ENCODE data around the gene KRT25. TPM values are rescaled to one million over a fixed set of nuclear protein-coding genes. Genes with fewer than 3 reads are reported as not detected.

Gene KRT25
- total and polyA plus RNA-seq, 2 of the 8 experiments (the other 6 are each of a cell fraction or from before 2014, with no cell fraction given): not detected

- Histone ChIP-seq H4K8ac (ENCODE audit: extremely low read depth, insufficient read depth, low read length) (no peak overlapping the region), H2BK20ac (ENCODE audit: low read length) (no peak overlapping the region), H3K4me1 (replicated peaks in 1 of 4; ENCODE audit: control insufficient read depth in 3 of 4, insufficient read depth in 4 of 4, low read length in 3 of 4) (no peaks in the 10 kb centered on the region), H3K14ac (ENCODE audit: insufficient read length) (no peak overlapping the region), H3K79me2 (ENCODE audit: control insufficient read depth in 1 of 2, insufficient read depth in 2 of 2, low read length in 2 of 2) (no peaks in the 10 kb centered on the region), H3K79me1 (ENCODE audit: low read depth, low read length) (no peaks in the 10 kb centered on the region), H4K5ac (ENCODE audit: insufficient read length, low read depth, low read length) (no peak overlapping the region), H2BK5ac (ENCODE audit: low read depth, low read length) (no peak overlapping the region), H3K56ac (replicated peaks; ENCODE audit: insufficient read length, low read depth, low read length) (no peak overlapping the region), H3K9ac (replicated peaks in 1 of 4; ENCODE audit: extremely low read depth in 1 of 4, low read depth in 3 of 4, low read length in 3 of 4) (no peak overlapping the region), H3K27me3 (replicated peaks in 1 of 4; ENCODE audit: control insufficient read depth in 3 of 4, extremely low read depth in 1 of 4, insufficient read depth in 3 of 4, low read length in 3 of 4) (no peaks in the 10 kb centered on the region), H2BK120ac (replicated peaks; ENCODE audit: low read depth, low read length) (no peak overlapping the region), H3K4me2 (ENCODE audit: insufficient read depth in 1 of 2, low read depth in 2 of 2, low read length in 2 of 2) (no peak overlapping the region), H3K23ac (ENCODE audit: insufficient read length) (no peak overlapping the region), H3K9me3 (ENCODE audit: insufficient read depth in 2 of 2, low read depth in 1 of 2, low read length in 1 of 2) (peaks cover 17 to 31% of the 10 kb centered on the region in 2 experiments), H4K20me1 (replicated peaks in 1 of 2; ENCODE audit: control insufficient read depth in 1 of 2, insufficient read depth in 2 of 2, low read length in 2 of 2) (no peaks in the 10 kb centered on the region), H2BK12ac (ENCODE audit: low read depth, low read length) (no peak overlapping the region), H3K4ac (replicated peaks; ENCODE audit: insufficient read length, low read depth, low read length) (no peak overlapping the region), H2AFZ (ENCODE audit: low read length) (no peak overlapping the region), H3K27ac (ENCODE audit: low read depth, low read length) (no peak overlapping the region), H2BK15ac (ENCODE audit: low read length) (no peak overlapping the region), H3K23me2 (ENCODE audit: low read depth, low read length) (no peaks in the 10 kb centered on the region), H4K91ac (replicated peaks; ENCODE audit: insufficient read length, low read length) (no peak overlapping the region), H3K36me3 (ENCODE audit: control insufficient read depth in 2 of 4, insufficient read depth in 4 of 4, low read length in 3 of 4) (no peaks in the 10 kb centered on the region), H3K4me3 (ENCODE audit: extremely low read depth in 1 of 4, insufficient read depth in 2 of 4, low read depth in 3 of 4, low read length in 4 of 4) (no peak overlapping the region), H2AK5ac (ENCODE audit: low read depth, low read length) (no peak overlapping the region), H3K18ac (ENCODE audit: extremely low read depth, low read length) (no peak overlapping the region)
- ChIA-PET CTCF (ENCODE audit: partially characterized antibody) (no interaction called here), POLR2A (ENCODE audit: partially characterized antibody) (no interaction called here)
- DNase-seq (ENCODE audit: low read depth in 1 of 2, low spot score in 2 of 2) (no peak), FAIRE-seq (no peak)
- TF ChIP-seq SP1 (IDR thresholded peaks at IDR 0.05; ENCODE audit: low read depth, low read length): no peak
- TF ChIP-seq KDM1A (IDR thresholded peaks at IDR 0.05; ENCODE audit: borderline replicate concordance, low read length): no peak
- no peak for TF ChIP-seq ATF2 (IDR thresholded peaks at IDR 0.05; ENCODE audit: low read length)
- TF ChIP-seq TCF12 (IDR thresholded peaks at IDR 0.05; ENCODE audit: low read depth, low read length): no peak
- TF ChIP-seq, protein P1, sequence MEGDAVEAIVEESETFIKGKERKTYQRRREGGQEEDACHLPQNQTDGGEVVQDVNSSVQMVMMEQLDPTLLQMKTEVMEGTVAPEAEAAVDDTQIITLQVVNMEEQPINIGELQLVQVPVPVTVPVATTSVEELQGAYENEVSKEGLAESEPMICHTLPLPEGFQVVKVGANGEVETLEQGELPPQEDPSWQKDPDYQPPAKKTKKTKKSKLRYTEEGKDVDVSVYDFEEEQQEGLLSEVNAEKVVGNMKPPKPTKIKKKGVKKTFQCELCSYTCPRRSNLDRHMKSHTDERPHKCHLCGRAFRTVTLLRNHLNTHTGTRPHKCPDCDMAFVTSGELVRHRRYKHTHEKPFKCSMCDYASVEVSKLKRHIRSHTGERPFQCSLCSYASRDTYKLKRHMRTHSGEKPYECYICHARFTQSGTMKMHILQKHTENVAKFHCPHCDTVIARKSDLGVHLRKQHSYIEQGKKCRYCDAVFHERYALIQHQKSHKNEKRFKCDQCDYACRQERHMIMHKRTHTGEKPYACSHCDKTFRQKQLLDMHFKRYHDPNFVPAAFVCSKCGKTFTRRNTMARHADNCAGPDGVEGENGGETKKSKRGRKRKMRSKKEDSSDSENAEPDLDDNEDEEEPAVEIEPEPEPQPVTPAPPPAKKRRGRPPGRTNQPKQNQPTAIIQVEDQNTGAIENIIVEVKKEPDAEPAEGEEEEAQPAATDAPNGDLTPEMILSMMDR (IDR thresholded peaks at IDR 0.05; ENCODE audit: control extremely low read depth in 1 of 3, insufficient read depth in 1 of 3, low read depth in 1 of 3, low read length in 3 of 3): no peak
- TF ChIP-seq HDAC2 (IDR thresholded peaks at IDR 0.05; ENCODE audit: borderline replicate concordance in 1 of 2, low read depth in 2 of 2, low read length in 2 of 2): no peak
- TF ChIP-seq CEBPB (IDR thresholded peaks at IDR 0.05; ENCODE audit: low read depth, low read length): no peak
- TF ChIP-seq POLR2A (IDR thresholded peaks at IDR 0.05; ENCODE audit: control extremely low read depth in 1 of 2, low read depth in 2 of 2, low read length in 2 of 2): no peak
- WGBS, 2 experiments (ENCODE audit: extremely low coverage in 1 of 2, insufficient coverage in 1 of 2, insufficient read length in 1 of 2, insufficient replicate concordance in 2 of 2, low coverage in 1 of 2, low lambda C conversion rate in 2 of 2, missing lambda C conversion rate in 1 of 2): 84% methylated on average over 1 of the region's 1 CpG; no CpG with 5 or more reads in 1 of the 2 experiments
Measured at GRCh38 chr17:40763752-40764151, 8.6 kb upstream of the KRT25 start.
